ENCODE results near the gene SYNGR4.

GRCh38 chr19:48342841-48343540 lies 21.2 kb upstream of the SYNGR4 start:
- no peak for TF ChIP-seq ESRRA (CRISPR knock-in tag; IDR thresholded peaks at IDR 0.05; ENCODE audit: borderline replicate concordance)
- TF ChIP-seq ZNF121 (CRISPR knock-in tag; IDR thresholded peaks at IDR 0.05), result no peak
- TF ChIP-seq ZNF232 (CRISPR knock-in tag; IDR thresholded peaks at IDR 0.05), result no peak
- TF ChIP-seq CREB1 (CRISPR knock-in tag; IDR thresholded peaks at IDR 0.05), result no peak

All from WTC11 (cell line).